Heart left ventricle (tissue), 13 donors: ENCODE results near the gene C6orf58.

Experiments used
- POLR2A ChIP-seq, 2 donors: fragments of 450-650 bp; IDR thresholded peaks; one replicate each; pipeline ENCODE4 v1.6.1; 2017; ENCODE audit warnings: antibody characterized with exemption in 2 of 2, mild to moderate bottlenecking in 2 of 2, moderate library complexity in 2 of 2
- TF ChIP-seq, protein P1 (sequence below), 12 donors: fragments of 200-600 bp; sonication (generic) in 4 of 12; IDR thresholded peaks; one replicate each; pipeline versions ENCODE4 v1.5.0 to v1.8.0; 2018 to 2022; ENCODE audit warnings: antibody characterized with exemption in 12 of 12, mild to moderate bottlenecking in 5 of 12
- donor health status: ischemic (EF 13 %, LVEDD 7.1; RV severe dilation, severe dysfunction).
- donor health status: DM: no; HTN: yes; CAD: no.
- donor health status: DM: no; HTN: no; CAD: no.
- donor health status: ischemic (EF 25% LVEDD 6.9; RV normal size, moderate dysfunction).
- donor health status: ischemic (EF 25% LVEDD 5.7; RV mildly dilated, moderate dysfunction).
- donor health status: ischemic (EF 35%, LVEDD 5.7; RV mildly dilated, moderate dysfunction).
- donor health status: nonischemic (EF 11% LVEDD 7.7; RV severe dilation, severe dysfunction).
- donor health status: DM: yes; HTN: yes; CAD: no.
- donor health status: PGD.
- donor health status: ischemic (EF 29% LVEDD 5.4; RV normal size, mild dysfunction).
- donor health status: nonischemic (EF 23%, LVEDD 6.1; RV moderate dilation, normal function).

DNA sequence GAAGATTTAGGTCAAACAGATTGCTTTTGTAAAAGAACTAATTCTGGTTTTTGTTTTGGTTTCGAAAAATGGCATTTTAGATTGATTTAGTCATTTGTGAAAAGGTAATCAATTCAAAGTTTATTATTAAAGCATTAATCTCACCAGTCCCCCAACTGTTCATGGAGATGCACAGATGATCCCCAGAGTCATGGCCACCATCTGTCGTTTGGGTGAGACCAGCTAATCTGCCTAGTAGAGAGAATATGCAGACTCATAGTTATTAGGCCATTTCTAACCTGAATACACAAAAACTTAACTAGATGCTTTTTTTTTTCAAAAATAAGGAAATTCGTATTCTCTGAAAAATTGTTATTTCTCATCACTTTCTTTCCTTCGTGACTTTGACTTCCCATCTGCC lies 58.1 kb downstream of the C6orf58 start:
- TF ChIP-seq, protein P1, sequence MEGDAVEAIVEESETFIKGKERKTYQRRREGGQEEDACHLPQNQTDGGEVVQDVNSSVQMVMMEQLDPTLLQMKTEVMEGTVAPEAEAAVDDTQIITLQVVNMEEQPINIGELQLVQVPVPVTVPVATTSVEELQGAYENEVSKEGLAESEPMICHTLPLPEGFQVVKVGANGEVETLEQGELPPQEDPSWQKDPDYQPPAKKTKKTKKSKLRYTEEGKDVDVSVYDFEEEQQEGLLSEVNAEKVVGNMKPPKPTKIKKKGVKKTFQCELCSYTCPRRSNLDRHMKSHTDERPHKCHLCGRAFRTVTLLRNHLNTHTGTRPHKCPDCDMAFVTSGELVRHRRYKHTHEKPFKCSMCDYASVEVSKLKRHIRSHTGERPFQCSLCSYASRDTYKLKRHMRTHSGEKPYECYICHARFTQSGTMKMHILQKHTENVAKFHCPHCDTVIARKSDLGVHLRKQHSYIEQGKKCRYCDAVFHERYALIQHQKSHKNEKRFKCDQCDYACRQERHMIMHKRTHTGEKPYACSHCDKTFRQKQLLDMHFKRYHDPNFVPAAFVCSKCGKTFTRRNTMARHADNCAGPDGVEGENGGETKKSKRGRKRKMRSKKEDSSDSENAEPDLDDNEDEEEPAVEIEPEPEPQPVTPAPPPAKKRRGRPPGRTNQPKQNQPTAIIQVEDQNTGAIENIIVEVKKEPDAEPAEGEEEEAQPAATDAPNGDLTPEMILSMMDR (IDR thresholded peaks at IDR 0.05): no peak
- TF ChIP-seq POLR2A (IDR thresholded peaks at IDR 0.05): no peak
